RWPE2 (cell line): ENCODE data around the gene WT1.

ENCODE experiments used
- ATAC-seq: fragments of 200-7000 bp; cut with Tn5 transposase; 3 replicates; pipeline ENCODE4 v1.9.1; 2021; ENCODE audit warnings: low read depth
- DNase-seq: peaks from one replicate; pipeline ENCODE4 v3.0.0-alpha.2; 2020; ENCODE audit warnings: low spot score
- H3K27ac ChIP-seq: fragments of 450-650 bp; 2 replicates; pipeline ENCODE4 v1.5.1; 2017; ENCODE audit warnings: mild to moderate bottlenecking; ENCODE audit not compliant: poor library complexity, severe bottlenecking
- H3K27me3 ChIP-seq: fragments of 250-450 bp; sonication (Bioruptor Pico); 2 replicates; pipeline ENCODE4 v1.5.1; 2021; ENCODE audit warnings: mild to moderate bottlenecking, moderate library complexity; ENCODE audit not compliant: insufficient read depth, poor library complexity, severe bottlenecking
- H3K36me3 ChIP-seq: fragments of 250-450 bp; sonication (Bioruptor Pico); 2 replicates; pipeline ENCODE4 v1.5.1; 2020; ENCODE audit warnings: low read depth, mild to moderate bottlenecking, moderate library complexity
- H3K4me1 ChIP-seq: fragments of 250-450 bp; sonication (Bioruptor Pico); 2 replicates; pipeline ENCODE4 v1.5.1; 2021; ENCODE audit warnings: mild to moderate bottlenecking, moderate library complexity; ENCODE audit not compliant: insufficient read depth, poor library complexity, severe bottlenecking
- H3K4me3 ChIP-seq: fragments of 250-450 bp; sonication (Bioruptor Pico); 2 replicates; pipeline ENCODE4 v1.5.1; 2021; ENCODE audit warnings: mild to moderate bottlenecking, moderate library complexity; ENCODE audit not compliant: severe bottlenecking
- H3K9me3 ChIP-seq: fragments of 250-450 bp; sonication (Bioruptor Pico); 2 replicates; pipeline ENCODE4 v1.5.1; 2021; ENCODE audit warnings: mild to moderate bottlenecking, moderate library complexity; ENCODE audit not compliant: severe bottlenecking
- TF ChIP-seq, protein P1 (sequence below): fragments of 450-650 bp; IDR thresholded peaks from one replicate; pipeline ENCODE4 v1.5.1; 2017; ENCODE audit warnings: mild to moderate bottlenecking, moderate library complexity; ENCODE audit not compliant: poor library complexity, severe bottlenecking

The WT1 gene

DNA sequence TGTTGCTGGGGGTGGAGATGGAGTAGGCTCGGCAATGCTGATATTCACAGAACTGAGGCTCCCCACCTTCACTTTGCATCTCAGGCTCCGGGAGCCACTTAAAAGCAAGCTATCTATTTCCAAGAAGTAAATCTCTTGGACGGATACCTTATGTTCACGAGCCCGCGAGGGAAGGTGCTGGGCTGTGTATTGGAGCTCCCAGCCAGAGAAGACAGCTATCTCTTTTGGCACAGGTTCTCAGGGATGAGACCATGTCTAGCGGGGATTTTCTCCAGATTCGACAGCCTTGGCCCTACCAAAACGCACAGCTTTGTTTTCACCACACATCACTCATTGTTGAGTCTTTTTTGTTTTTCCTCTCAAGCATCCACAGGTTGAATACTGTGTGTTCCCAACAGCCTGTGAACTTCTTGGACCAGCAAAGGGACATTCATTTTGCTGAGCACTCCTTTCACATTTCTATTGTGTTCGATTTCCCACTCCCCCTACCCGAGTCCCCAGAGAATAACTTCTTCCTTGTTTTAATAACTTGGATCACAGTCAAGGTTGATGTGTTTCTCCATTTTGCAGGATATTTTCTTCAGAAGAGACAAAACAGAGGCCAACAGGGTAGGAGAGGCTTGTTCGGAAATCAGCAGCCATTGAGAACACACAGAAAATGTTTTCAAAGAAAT is 23.3 kb downstream of the WT1 start:
- peaks cover 57% of the 10 kb centered on the region for H3K27me3 ChIP-seq
- ATAC-seq (no peak), DNase-seq (no peak)
- no peak overlapping the region for H3K4me3 ChIP-seq
- H3K36me3 ChIP-seq = no peaks in the 10 kb centered on the region
- H3K9me3 ChIP-seq = no peaks in the 10 kb centered on the region
- H3K4me1 ChIP-seq = no peaks in the 10 kb centered on the region
- TF ChIP-seq, protein P1, sequence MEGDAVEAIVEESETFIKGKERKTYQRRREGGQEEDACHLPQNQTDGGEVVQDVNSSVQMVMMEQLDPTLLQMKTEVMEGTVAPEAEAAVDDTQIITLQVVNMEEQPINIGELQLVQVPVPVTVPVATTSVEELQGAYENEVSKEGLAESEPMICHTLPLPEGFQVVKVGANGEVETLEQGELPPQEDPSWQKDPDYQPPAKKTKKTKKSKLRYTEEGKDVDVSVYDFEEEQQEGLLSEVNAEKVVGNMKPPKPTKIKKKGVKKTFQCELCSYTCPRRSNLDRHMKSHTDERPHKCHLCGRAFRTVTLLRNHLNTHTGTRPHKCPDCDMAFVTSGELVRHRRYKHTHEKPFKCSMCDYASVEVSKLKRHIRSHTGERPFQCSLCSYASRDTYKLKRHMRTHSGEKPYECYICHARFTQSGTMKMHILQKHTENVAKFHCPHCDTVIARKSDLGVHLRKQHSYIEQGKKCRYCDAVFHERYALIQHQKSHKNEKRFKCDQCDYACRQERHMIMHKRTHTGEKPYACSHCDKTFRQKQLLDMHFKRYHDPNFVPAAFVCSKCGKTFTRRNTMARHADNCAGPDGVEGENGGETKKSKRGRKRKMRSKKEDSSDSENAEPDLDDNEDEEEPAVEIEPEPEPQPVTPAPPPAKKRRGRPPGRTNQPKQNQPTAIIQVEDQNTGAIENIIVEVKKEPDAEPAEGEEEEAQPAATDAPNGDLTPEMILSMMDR = no peak
- H3K27ac ChIP-seq = no peak overlapping the region

DNA sequence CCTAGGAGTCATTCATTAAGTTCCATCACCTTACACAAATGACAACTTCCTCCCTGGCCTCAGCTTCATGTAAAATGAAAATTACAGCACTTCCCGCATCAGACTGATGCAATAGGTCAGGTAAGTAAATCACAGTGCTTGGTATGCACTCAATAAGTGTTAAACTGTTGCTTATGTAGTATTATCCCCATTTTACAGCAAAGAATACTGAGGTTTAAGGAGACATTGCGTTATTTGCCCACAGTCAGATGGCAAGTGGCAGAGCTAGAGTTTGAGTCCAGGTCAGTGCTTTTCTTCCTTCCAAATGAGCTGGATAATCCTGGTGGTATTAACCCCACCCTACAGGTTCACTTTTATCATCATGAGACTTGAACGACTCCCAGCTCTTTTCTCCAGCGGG is 29.7 kb downstream of the WT1 start:
- TF ChIP-seq, protein P1 = no peak
- H3K4me1 ChIP-seq = no peaks in the 10 kb centered on the region
- ATAC-seq = no peak

DNA sequence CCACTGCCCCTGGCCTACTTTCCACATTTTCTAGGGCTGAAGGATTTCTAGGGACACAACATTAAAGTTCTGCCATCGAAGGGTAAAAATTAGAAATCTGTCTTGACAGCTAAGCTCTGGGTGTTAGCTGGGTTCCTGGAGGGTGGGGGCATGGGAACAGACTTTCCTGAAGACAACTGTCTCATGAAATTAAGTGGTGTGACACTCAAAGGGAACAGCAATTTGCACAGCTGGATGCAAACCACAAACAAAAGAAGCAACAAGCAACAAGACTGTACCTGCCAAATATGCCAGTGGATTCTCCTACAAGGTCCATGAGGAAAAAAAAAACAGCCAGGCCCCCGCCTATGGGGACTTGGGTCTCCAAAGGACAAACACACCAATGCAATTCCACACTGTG is 32.5 kb downstream of the WT1 start:
- TF ChIP-seq, protein P1 = no peak
- no peak for ATAC-seq
- Histone ChIP-seq H3K9me3 (no peaks in the 10 kb centered on the region), H3K36me3 (no peaks in the 10 kb centered on the region), H3K4me3 (no peak overlapping the region), H3K27ac (no peak overlapping the region), H3K4me1 (no peaks in the 10 kb centered on the region), H3K27me3 (no peaks in the 10 kb centered on the region)
- no peak for DNase-seq

More for the DNA sequence above, 29.7 kb downstream of the WT1 start:
- H3K27me3 ChIP-seq = peaks cover 17% of the 10 kb centered on the region
- H3K36me3 ChIP-seq = no peaks in the 10 kb centered on the region
- no peak overlapping the region for H3K27ac ChIP-seq
- no peak for DNase-seq
- H3K9me3 ChIP-seq = no peaks in the 10 kb centered on the region
- no peak overlapping the region for H3K4me3 ChIP-seq

DNA sequence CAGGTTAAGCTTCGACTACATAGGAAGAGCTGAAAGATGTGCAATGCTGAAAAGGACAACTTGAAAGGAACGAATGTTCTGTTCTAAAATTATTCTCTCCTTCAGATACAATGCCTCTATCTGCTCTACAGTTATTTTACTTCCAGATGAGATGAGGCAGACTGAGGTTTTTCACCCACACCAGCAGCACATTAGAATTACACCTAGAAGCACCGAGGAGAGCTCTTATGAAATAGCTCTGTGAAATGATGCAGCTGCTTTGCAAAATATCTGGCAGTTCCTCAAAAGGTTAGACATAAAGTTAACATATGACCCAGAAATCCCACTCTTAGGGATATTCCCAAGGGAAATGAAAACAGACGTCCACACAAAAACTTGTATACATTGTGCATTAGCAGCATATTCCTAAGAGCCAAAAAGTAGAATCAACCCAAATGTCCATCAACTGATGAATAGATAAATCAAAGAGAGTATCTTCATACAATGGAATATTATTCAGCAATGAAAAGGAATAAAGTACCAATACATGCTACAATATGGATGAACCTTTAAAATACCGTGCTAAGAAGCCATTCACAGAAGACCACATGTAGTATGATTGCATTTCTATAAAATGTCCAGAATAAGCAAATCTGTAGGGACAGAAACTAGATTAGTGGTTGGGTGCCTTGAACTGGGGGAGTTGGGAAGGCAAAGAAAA is 34.5 kb downstream of the WT1 start:
- H3K9me3 ChIP-seq = no peaks in the 10 kb centered on the region
- TF ChIP-seq, protein P1 = no peak
- no peak overlapping the region for H3K4me3 ChIP-seq
- no peaks in the 10 kb centered on the region for H3K4me1 ChIP-seq
- ATAC-seq (no peak), DNase-seq (no peak)
- no peak overlapping the region for H3K27ac ChIP-seq
- H3K36me3 ChIP-seq = no peaks in the 10 kb centered on the region
- no peaks in the 10 kb centered on the region for H3K27me3 ChIP-seq

DNA sequence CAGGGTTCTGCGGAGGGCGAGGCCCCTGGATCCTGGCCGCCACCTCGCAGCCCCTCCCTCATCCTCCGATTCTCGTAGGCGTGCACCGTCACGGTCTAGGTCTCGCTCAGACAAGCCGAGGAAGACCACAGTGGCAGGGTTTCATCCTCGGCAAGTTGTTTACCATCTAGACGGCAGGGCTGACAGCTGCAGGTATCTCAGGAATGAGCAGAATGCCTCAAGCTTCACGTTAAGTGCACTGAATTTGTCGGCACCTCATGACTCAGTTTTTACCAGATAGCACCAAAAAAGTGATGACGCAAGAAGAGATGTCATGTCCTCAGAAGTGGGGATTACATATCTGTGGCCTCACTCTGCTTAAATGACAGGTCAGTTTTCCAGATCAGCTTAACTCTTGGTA is 35.1 kb downstream of the WT1 start:
- no peaks in the 10 kb centered on the region for H3K9me3 ChIP-seq
- no peaks in the 10 kb centered on the region for H3K4me1 ChIP-seq
- no peaks in the 10 kb centered on the region for H3K36me3 ChIP-seq
- H3K27ac ChIP-seq = no peak overlapping the region
- peak; percentile 67 for ATAC-seq
- DNase-seq = no peak
- TF ChIP-seq, protein P1 = no peak
- no peak overlapping the region for H3K4me3 ChIP-seq
- H3K27me3 ChIP-seq = no peaks in the 10 kb centered on the region
